Inflammatory macrophage treated with lipopolysaccharide for 4 hours (primary cell): ENCODE data around the gene RAP2A.

Source experiments
- DNase-seq: peaks from one replicate; pipeline ENCODE4 v3.0.0-alpha.2; 2020

The RAP2A gene

DNA sequence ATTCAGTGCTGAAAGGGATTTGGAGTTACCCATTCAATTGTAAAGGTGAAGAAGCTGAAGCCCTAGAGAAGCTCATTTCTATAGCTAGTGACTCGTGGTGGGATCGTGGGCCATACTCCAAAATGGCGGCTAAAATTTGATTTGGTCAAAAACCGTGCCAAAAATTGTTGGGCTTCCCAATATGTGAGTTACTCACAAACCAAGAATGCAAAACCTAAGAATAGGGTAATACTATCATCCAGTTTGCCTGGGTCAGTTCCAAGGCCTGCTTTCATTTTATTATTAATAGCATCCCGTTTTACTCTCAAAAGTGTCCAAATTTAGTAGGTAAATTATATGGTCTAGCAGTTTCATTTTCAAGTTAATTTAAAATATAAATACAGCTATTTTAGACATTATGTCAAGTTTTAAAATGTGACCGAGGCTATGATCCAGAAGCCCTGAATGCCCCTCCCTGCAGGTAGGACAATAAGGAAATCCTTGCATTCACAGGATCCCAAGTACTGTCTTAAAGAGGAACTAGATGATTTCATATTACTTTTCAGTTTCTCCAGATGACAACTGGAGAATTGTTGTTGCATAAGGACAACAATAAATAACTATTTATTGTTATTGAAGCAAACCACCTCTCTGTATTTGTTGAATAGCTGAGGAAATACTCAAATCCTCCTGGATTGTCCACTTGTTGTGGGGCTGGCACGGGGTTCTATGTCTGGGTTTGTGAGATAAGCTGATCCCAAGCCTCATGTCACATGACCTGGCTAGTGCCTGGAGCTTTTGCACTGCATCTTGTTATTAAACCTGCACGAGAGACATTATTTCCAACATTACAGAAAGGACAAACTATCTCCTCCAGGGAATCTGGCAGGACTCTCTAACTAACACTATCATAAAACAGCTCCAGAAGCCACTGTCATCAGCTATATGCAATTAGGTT, 11.6 kb upstream of the RAP2A start:
- DNase-seq: no peak

DNA sequence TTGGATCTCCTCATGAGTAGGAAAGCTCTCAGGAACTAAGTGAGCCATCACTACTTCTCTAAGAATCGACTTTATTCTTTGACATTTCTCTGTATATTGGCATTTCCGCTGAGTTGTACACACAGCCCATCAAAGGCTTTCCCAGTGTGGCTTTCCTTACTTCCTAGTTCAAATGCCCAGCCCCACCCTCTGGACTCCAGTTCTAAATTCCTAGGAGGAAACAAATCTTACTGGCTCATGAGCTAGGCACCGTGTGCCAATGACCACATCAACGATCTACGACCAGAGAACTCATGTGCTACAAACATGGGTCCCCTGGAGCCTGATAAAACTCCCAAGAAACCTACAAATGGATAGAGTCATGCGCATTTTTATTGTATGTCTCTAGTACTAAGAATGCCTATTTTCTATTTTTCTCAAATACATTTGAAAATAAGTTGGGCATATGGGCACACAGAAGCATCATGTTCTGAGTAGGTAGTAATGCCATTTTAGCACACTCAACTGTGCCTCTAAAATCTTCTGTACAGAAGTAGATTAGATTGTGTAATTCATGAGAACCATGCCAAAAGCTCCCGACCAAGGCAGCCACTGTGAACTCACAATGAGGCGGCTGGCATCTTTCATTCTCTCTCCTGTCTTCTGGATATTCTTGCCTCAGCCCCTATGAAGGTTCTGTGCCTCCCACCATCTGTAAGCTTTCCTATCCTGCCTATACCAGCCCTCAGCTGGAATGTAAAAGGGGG, 10.5 kb upstream of the RAP2A start:
- no peak for DNase-seq

GRCh38 chr13:97425590-97425989, 8.4 kb upstream of the RAP2A start:
- no peak for DNase-seq

DNA sequence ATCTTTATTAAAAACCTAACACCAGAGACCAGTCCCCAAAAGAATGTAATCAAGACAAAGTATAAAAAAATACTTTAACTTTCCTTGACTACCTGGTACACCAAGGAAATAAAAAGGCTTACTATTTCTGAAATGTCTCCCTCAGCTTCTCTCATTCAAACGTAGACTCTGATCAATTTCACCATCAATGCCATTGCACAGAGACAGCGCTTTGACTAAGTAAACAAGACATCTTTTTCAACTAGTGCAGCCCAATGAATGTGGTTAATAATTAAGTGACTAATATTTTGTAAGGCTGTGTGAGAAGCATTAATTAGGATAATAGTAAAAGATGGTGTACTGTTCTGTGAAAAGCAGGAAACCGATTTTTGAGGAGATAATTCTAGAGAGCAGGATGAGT, 7.3 kb upstream of the RAP2A start:
- DNase-seq: no peak

DNA sequence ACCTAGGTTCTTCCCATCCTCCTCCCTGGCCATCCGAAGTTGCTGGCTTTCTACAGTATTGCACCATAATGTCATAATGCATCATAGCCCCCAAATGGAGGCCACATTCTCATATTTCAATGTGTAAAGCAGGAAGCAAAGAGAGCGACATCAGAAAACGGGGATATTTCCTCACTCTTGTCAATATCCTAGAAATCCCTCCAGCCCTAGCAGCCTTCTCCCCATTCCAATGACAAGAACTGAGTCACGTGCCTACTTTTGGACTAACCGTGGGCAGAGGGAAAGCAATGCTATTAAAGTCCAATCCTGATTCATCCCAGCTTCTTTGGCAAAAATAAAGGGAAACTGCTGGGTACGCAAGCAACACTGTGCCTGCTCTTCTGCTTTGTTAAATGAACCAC, 4.3 kb upstream of the RAP2A start:
- peak; percentile 21 for DNase-seq

DNA sequence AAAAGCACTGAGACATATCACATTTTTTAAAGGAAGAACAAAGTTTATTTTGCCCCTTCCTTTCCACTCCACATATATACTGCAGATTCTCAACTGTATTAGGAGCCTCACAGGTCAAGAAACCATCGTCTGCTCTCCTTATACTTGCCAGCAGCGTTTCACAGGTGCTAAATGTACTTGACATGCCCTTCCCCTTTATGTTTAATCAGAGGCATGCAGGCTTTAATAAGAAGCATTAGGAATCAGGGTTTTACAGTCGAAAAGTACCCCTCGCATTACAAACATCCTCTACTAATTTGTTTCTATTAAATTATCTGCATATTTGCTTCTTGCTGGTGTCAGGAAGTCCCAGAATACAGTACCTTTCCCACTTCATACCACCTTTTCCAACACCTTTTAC, 3.7 kb upstream of the RAP2A start:
- no peak for DNase-seq

- no peak for DNase-seq
These were observed 2.7 kb upstream of the RAP2A start for GRCh38 chr13:97431171-97431764.

- no peak for DNase-seq
These were observed 1.6 kb upstream of the RAP2A start for GRCh38 chr13:97432232-97432916.

GRCh38 chr13:97432917-97433726, 847 bp upstream of the RAP2A start:
- peak; percentile 100 for DNase-seq

- no peak for DNase-seq
These were observed 630 bp downstream of the RAP2A start for GRCh38 chr13:97434397-97435201.

DNA sequence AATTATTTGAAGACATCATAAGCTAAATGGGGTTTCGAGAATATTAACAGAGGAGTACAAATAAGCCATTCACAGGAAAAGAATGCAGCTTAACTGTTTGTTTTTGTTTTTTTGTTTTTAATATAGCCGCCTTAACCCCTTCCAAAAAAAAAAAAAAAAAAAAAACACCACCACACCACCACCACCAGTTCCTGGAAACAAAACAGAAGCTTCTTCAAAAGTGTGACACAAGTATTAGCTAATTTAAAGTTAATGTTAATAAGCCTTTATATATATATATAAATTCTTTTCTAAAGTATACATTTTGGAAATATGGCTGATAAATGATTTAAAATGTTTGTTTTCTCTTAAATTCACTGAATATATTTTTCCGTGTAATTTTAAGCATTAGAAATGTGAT, 1.4 kb downstream of the RAP2A start:
- DNase-seq: peak; percentile 40

- DNase-seq: no peak
These were observed 1.8 kb downstream of the RAP2A start for GRCh38 chr13:97435794-97436193.

GRCh38 chr13:97436845-97437244, 2.9 kb downstream of the RAP2A start:
- DNase-seq: no peak

GRCh38 chr13:97437729-97438128, 3.8 kb downstream of the RAP2A start:
- DNase-seq: no peak

DNA sequence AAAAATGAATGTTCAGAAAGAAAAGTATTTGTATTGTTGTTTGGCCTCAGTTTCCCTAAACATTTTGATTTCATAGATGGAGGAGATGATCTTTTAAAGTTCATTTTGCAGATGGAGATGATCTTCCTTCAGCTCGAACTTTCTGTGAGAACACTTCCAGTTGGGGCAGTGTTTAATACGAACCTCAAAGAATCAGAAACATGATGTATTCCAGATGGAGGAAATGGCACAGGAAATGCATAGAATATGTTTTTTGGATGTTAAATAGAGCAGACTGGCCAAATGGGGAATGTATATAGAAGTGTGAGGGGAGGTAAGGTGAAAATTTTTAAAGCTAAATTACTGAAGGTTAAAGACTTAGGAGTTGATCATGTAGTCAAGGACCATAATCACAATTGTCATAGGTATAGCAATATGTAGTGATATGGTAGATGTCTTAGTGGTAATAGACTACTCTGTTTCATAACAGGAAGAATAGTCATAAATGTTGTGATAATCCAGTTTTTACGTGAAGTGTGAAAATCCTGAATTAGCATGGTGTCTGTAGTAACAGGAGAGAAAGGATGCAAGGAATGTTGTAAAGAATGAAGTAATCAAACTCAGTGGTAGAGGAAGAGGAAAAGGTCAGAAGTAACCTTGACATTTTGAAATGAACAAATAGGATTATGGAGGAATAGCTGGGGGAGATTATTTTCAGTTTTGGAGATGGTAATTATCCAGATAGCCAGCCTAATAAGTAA, 5.1 kb downstream of the RAP2A start:
- peak; percentile 16 for DNase-seq

DNA sequence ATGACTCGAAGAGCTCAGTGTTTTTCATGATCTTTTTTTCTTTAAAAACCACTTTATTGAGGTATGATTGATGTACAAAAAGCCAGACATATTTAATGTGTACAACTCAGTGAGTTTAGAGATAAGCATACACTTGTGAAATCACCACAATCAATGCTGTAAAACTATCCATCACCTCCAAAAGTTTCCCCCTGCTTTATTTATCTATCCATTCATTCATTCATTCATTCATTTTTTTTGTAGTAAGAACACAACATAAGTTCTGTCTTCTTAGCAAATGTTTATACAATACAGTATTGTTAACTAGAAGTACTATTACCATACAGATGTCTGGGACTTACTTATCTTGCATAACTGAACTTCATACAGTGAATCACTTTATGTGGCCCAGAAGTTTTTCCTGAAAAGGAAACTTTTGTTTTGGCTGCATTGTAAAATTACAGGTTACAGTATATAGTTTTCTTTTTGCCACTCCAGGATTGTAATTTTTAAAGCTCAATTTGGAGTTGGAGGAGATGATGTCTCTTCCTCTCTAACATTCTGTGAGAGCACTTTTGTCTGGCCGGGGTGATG, 6.7 kb downstream of the RAP2A start:
- peak; percentile 35 for DNase-seq

DNA sequence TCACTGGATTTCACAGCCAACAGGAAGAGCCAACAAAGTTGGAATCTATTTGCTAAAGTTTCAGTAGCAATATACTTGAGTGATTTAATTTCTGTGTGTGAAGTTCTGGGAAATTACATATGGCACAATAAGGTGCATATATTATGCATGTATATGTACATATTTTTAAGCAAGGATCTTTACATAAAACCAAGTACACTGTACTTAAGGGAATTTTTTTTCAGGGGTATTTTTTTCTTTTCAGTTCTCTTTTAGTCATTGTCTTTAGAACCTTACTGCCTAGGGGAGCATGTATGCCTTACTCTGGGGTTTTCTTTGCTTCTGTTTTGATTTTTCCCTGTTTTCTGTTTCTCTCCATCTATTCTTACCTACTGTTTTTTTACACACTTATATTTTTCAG, 7.4 kb downstream of the RAP2A start:
- DNase-seq: peak; percentile 35

DNA sequence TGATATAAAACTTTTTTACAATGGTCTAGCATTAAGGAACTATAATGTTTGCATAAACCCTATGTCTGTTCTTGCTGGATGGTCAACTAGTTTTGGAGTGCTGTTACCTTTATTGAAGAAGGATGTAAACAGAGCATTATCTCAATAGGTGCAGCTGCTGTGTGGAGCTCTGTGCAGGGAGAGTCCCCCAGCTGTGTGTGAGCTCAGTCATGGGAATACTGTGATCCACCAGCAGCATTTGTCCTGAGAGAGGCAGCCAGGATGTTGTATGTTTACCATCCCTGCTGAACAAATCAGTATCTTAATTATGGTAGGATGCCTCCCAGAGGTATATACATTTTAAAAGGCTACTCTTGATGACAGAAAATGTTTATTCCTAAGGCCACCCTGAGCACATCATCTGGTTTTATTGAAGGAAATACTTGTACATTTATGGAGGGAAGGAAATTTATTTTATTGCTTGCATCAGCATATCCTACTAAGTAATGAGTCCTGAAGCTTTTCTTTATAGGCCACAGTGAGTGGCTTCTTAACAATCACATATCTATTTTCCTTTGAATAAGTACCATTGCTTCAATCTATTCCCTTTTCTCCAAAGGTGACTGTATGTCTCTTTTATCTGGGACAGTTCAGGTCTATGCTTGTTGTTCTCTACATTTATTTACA, 11.7 kb downstream of the RAP2A start:
- no peak for DNase-seq

GRCh38 chr13:97446448-97446847, 12.5 kb downstream of the RAP2A start:
- DNase-seq: no peak
